NCI-H1092 (cell line): ENCODE data around the gene LARGE1.

Experiments
- DNase-seq: peaks from one replicate; lab custom pipeline; 2025; lab: John Stamatoyannopoulos, UW

The LARGE1 gene

DNA sequence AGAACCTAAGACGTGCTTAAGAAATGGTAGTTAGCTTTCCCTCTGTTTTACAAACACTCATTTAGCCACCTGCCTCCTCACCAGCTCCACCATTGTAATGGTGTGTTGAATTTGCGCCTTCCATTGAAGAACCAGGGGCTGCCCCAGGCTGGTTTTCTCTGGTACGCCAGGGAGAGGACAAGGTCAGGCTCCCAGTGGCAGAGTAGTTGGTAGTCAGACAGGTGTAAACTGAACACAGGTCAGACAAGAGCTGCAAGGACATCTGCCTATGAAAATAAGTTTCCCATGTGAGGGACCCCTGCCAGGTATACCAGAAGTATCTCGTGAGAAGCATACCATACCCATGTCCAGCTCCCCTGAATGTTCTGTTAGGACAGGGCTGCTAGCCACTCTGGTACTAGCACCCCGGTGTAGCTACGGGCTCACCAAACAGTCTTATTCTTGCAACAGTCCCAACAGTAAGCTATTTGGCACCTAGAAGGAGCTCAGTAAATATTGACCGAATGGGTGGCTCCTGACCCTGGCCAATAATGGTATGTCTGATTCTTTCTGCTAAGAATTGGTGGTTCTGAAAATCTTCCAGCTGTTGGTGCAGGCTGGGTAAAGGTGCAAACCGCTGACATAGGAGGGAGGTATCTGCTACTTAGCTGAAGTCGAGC lies 359.0 kb downstream of the LARGE1 start:
- no peak for DNase-seq

DNA sequence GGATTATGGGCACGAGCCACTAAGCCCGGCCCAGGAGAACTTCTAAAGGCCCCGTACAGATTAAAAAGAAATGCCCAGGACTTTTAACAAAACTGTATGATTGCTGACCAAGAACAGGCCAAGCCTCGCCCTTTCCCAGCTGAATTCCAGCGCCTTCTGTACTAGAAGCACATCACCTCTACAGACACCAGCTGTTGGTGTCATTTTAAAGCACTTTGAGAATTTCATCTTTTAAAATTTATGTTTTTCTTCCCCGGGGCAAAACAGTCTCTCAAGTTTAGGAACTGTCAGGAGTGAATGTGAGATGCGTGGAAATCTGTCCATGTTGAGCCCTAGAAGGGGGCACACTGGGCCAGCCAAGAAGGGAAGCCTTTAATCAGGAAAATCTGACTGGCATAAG lies 362.4 kb downstream of the LARGE1 start:
- no peak for DNase-seq

DNA sequence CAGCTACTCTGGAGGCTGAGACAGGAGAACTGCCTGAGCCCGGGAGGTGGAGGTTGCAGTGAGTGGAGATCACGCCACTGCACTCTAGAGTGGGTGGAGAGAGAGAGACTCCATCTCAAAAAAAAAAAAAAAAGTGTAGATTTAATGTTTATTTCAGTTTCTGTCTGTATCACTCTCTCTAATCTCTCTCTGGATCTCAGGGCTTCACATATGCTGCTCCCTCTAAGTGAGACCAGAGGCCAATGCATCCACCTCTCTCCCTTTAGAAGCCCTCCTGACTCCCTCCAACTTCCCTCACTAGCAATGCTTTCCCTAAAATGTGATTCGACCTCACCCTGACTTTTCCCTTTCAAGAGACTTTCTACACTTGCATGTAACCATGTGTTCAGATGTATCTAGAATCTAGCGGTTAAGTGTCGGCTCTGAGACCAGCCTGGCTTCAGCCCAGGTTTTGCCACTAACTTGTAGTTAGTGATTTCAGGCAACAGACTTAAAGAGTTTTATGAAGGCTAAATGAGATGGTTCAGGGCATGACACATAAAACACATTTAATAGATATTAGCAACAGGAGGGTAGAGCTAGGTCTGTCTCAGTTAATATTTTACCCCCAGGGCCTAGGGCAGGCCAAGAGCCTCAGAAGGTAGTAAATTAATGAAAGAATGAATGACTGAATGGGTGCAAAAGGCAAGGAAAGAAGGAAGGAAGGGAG lies 364.3 kb downstream of the LARGE1 start:
- no peak for DNase-seq

DNA sequence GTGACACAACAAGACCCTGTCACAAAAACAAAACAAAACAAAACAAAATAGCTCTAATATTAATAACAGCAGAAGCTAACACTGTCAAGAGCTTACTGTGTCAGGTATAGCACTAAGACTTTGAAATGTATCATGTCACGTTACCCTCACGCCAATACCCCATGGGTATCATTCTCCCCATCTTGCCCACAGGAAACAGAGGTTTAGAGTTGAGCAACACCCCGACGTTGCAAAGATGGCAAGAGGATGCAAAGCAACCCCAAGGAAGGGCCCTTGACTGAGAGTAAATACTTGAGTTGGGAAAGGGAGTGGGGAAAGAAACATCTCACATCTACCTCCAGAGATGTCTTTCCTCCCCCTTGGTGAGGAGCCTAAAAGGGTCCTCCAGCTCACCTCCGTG lies 366.8 kb downstream of the LARGE1 start:
- no peak for DNase-seq

DNA sequence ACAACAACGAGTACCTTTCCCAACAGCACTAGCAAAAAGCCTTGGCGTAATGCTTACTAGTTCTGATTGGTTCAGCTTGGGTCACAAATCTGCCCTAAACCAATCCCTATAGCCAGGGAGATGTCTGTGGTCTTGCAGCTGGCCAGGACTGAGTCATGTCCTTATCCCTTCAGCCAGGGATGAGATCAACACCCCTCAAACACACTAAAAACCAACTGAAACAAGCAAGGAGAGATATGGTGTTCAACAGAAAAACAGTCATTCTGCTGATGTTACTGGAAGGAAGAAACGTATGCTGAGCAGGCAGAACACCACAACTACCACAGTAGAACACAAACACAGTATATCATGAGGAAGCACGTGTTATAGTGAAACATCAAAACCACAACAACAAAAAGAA lies 375.6 kb downstream of the LARGE1 start:
- DNase-seq, result no peak

DNA sequence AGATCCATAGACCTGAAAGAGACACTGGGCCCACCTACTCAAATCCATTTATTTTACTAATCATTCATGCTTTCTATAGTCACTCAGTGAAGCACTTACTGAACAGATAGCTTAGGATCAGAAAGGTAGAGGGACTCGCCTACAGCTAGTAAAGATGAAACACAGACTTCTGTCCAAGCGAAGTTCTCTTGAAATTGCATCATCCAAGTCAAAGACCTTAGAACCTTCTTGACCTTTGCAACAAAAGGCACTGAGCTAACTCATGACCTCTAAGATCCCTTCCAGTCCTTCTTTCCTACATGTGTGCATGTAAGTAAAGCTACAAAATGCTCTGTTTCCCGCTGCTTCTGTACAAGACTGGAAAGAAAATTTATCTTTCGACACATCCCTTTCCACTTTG lies 377.6 kb downstream of the LARGE1 start:
- DNase-seq, result no peak

DNA sequence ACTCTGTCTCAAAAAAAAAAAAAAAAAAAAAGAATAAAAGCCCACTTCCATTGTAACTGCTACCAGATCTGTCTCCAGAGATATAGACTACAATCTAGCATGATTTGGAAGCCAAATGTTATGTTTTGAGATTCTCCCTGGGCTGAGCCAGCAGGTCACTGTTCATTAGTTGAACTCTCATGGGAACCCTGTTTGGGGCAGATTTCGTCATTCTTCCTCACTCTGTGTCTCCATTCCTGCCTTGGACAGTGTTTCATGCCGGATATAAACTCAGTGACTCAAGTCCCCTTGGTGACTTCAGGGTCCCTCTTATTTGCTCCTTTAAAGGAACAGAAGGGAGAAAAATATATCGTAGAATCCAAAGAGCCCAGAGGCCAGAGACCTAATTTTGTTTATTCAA lies 378.1 kb downstream of the LARGE1 start:
- no peak for DNase-seq

DNA sequence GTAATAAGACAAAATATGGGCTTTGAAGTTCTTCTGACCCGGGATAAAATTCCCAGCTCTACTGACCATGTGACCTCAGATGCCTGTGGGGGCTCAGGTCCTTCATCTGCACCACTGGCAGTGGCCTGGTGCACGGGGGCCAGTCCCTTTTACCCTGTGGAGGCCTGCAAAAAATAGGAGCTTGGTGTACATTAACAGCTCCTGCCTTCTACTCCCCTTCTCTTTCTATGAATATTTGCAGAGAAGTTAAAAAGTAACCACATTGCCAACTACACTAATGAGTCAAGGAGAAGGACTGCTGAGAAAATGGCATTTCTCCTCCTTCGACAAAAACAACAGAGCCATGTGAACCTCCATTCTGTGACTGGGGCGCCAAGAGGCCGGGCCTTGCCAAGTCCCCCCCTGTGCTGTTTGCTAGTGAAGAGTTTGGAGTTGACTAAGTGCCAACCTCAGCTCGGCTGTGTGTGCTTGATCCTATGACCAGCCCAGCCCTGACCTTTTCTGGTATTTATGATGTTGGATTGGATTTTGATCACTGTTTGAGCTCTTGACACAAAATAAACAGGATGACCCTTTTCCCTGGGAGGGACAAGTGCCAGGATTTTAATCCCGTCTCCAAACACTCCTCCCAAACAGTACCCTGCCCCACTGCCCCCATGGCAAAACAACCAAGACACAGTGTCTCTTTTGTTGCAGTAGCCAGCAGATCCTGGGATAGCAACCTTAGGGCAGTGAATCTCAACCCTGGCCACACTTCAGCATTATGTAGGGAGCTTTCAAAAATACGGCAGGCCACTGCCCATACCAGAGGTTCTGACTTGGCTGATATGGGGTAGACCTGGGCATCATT lies 380.1 kb downstream of the LARGE1 start:
- DNase-seq, result peak; percentile 14

DNA sequence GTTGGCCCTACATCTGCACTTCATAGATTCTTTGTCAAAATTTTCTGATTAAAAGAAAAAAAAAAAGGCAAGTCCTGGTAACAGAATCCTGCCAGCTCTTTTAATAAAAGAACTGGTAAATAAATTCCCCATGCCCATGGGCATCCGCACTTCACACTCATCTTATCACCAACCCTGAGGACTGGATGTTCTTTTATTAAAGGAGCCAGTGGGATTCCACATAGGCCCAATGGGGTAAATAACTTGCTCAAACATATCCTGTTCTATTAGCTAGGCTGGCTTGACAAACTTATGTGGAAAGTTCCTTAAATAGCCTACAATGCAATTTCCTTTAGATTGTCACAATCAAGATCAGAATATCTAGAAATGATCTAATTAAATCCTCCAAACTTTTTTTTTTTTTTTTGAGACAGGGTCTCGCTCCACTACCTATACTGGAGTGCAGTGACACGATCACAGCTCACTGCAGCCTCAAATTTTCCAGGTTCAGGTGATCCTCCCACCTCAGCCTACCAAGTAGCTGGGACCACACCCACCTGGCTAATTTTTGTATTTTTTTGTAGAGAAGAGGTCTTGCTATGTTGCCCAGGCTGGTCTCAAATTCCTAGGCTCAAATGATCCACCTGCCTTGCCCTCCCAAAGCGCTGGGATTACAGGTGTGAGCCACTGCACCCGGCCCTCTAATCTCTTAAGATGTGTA lies 380.9 kb downstream of the LARGE1 start:
- DNase-seq, result no peak

DNA sequence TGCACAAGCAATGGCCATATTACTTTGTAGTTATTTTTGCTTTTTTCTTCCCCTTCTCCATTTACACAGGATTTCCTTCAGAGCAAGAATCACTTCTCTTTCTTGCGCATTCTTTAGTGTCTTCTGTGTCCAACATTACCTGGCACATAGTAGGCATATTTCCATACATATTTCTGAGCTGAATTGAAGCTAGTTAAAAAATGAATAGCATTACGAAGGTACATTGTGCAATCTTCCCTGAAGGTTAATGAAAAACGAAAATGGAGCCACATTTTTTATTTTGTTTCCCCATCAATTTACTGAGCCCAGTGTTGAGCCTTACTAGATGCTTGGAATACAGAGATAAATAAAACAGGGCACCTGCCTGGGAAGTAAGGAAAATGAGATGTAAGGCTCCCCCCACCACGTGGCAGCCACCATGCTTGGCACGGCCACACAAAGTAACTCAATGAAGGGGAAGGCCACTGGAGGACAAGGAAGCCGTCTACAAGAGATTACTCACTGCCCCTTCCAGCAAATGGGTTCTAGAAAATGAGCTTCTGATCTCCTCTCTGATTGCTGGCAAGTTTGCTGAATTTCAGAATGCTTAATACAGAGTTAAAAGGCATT lies 381.9 kb downstream of the LARGE1 start:
- DNase-seq, result no peak

DNA sequence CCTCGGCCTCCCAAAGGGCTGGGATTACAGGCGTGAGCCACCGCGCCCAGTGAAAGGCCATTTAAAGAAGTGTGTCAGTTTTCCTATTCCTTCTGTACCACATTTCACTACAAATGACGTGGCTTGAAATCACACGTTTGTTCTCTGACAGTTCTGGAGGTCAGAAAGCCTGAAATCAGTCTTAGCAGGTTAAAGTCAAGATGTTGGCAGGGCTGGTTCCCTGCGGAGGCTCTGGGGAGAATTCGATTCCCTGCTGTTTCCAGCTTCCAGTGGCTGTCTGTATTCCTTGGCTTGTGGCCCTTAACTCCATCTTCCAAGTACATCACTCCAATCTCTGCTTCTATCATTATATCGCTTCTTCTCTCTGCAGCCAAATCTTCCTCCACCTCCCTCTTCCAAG lies 383.2 kb downstream of the LARGE1 start:
- DNase-seq, result no peak

DNA sequence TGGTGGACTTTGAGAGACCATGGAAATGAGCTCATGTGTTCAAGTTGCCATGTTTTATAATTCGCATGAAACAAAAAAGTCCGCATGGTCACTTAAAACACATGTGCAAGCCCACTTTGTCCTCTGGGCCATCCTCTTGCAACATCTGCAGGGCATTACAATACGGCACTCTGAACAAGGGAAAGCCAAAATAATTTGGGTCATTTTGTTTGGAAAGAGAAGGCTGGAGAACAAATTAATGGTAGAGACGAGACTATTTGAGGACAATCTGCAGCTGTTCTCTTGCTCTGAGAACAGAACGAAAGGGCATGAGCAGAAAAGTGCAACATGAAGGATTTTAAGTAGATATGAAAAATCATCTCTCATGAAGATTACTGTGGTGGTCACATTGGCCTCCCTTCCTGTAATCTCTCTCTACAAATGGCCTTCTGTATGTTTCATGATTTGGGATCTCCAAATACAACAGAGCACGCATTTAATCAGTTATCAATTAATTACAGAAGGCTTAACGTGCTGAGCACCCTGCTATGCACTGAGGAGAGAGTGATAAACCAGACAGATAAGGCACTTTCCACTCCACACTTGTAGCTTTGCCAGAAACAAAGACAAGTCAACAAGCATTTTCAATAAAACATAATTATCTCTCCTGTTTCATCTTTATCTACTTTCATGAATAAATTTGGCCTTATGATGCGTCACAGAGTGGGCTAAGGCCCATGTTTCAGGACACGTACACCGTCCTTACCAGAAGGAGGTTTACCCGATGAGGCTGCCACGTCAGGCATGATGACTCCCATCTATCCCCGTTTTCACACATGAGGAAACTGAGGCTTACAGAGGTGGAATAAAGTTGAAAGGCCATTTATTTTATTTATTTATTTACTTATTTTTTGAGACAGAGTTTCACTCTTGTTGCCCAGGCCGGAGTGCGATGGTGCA lies 384.1 kb downstream of the LARGE1 start:
- DNase-seq, result no peak

DNA sequence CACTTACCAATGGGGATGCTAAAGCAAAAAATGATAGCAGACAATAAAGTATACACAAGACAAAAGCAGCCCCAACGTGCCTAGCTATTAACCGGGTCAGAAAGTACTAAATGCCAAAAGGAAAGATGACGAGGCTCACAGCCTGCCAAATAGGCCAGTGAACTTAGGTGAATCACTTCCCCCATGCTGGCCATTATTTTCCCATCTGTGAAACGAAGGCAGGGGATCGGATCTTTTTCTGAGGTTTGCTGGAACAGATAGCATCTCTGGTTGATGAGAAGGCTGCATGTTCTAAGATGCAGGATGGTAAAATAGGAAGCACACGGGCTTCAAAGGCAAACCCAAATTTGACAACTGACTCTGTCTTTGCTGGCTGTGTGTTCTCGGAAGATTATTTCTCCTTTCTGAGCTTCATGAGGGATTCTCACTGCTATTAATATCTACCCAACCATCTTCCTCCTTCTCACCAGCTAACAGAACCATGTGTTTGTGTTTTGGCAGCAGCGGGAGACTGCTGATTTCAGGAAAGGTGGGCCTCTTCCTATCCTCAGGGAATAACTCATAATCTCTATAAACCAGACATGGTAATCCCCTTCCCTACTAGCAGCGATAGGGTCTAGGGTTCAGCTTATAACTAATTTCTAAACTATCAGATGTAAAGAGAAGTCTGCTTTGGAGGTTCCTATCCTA lies 390.7 kb downstream of the LARGE1 start:
- DNase-seq, result no peak

DNA sequence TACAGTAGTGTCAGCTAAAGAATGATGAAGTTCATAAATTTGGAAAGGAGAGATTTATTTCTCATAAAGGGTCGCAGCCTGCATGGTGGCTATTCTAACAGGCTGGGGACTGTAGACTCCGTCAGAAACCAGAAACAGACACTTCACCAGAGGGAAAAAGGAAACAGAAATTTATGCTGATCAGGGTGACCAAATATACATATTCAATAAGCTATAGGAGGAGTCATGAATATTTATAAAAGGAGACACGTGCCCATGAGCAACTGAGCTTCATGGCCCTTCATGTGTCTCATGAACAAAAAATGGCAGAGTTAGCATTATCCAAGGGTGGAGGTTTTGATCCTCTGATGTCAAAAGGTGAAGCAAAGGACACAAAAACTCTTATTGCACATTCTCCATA lies 392.1 kb downstream of the LARGE1 start:
- no peak for DNase-seq

DNA sequence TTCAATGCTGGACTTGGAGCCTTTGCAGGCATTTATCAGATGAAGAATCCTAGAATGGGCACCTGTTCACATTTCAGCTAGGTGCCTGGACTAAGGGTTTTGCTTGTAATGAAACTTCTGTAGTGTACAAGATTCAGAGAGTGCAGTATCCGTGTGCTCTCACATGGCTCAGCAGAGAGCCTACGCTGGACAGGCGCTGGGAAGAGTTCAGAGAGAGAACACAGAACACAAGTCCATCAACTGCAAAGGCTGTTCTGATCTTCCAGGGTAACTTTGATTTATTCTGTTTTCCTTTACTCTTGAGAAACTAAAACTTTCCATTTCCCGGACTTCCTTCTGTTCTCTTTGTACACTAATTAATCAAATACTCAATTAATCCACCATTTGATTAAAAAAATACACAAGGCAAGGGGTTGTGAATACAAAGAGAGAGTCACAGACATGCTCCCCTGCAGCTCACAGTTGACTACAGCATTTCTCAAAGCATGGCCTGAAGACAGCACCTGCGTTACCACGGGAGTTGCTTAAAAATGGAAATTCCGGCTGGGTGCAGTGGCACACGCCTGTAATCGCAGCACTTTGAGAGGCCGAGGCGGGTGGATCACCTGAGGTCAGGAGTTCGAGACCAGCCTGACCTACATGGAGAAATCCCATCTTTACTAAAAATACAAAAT lies 393.7 kb downstream of the LARGE1 start:
- DNase-seq, result no peak

DNA sequence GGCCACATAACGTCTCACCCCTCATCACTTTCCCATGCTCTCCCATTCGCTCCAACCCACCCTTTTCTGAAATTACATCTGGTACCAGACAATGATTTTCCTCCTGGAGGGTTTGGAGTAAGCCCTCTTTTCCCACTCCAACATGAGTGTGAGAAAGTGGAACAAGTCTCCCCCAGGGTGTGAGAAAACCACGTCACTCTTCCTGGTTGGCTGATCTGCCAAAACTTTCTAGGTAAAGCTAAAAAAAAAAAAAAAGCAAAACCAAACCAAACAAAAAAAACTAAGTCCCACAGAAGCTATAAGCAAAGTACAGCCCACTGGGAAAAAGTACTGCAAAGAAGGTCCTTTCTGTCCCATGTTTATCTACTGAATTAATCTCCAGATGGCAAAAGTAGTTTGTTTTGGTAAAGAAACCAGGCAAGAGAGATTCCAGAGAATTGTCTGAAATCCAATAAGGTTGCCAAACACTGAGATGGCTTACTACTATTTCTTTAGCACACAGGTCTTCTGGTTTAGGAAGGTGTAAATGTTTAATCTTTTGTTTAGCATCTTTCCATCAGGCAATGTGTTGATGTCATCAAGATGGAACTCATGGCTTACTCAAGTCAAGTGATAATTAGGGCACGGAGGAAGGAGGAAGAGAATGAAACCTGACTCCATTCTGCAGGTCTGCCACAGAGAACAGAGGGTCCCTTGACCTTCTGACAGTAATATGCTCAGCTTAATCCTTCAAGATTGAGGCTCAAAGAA lies 395.6 kb downstream of the LARGE1 start:
- DNase-seq, result no peak

DNA sequence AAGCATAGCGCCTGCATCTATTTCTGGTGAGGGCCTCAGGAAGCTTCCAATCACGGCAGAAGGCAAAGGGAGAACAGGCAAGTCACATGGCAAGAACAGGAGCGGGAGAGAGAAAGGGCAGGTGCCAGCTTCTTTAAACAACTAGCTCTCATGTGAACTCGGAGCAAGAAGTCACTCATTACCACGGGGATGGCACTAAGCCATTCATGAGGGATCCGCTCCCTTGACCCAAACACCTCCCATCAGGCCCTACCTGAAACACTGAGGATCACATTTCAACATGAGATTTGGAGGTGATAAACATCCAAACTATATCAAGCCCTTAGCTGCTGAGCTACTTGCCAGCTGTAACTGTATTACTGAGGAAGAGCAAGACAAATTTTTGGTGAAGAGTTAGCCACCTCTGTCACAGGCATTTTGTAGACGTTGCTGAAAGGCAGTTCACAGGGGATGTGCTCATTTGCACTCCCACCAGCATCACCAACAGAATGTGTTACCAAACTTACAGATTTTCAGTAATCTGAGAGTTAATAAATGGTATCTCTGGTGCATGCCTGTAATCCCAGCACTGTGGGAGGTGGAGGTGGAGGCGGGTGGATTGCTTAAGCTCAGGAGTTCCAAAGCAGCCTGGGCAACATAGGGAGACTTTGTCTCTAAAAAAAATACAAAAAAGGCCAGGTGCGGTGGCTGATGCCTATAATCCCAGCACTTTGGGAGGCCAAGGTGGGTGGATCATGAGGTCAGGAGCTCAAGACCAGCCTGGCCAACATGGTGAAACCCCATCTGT lies 398.2 kb downstream of the LARGE1 start:
- DNase-seq, result no peak
